ENCODE results near the gene PCSK6.

Gene PCSK6

GRCh38 chr15:101322854-101323477 is 166.5 kb downstream of the PCSK6 start:
- no peak for DNase-seq

GRCh38 chr15:101322016-101322695 is 167.4 kb downstream of the PCSK6 start:
- no peak for DNase-seq

- DNase-seq: peak; percentile 70 to 73
These were observed 168.9 kb downstream of the PCSK6 start for GRCh38 chr15:101320501-101321052.

- DNase-seq: no peak
These were observed 170.7 kb downstream of the PCSK6 start for GRCh38 chr15:101318839-101319238.

GRCh38 chr15:101318147-101318819 is 171.2 kb downstream of the PCSK6 start:
- no peak for DNase-seq

GRCh38 chr15:101317336-101317872 is 172.1 kb downstream of the PCSK6 start:
- DNase-seq: no peak

GRCh38 chr15:101316529-101316928 is 173.0 kb downstream of the PCSK6 start:
- no peak for DNase-seq

GRCh38 chr15:101315736-101316135 is 173.8 kb downstream of the PCSK6 start:
- no peak for DNase-seq

GRCh38 chr15:101314336-101315125 is 175.0 kb downstream of the PCSK6 start:
- no peak for DNase-seq

- DNase-seq: no peak
These were observed 176.3 kb downstream of the PCSK6 start for GRCh38 chr15:101313041-101313761.

- no peak for DNase-seq
These were observed 179.0 kb downstream of the PCSK6 start for GRCh38 chr15:101310508-101310907.

GRCh38 chr15:101310161-101310480 is 179.4 kb downstream of the PCSK6 start:
- no peak for DNase-seq

- no peak for DNase-seq
These were observed 179.9 kb downstream of the PCSK6 start for GRCh38 chr15:101309436-101310160.

- no peak for DNase-seq
These were observed 180.7 kb downstream of the PCSK6 start for GRCh38 chr15:101308604-101309435.

GRCh38 chr15:101307897-101308603 is 181.5 kb downstream of the PCSK6 start:
- no peak for DNase-seq

- DNase-seq: no peak
These were observed 182.2 kb downstream of the PCSK6 start for GRCh38 chr15:101307048-101307896.

- DNase-seq: no peak
These were observed 183.0 kb downstream of the PCSK6 start for GRCh38 chr15:101306341-101307047.

GRCh38 chr15:101305820-101306255 is 183.7 kb downstream of the PCSK6 start:
- DNase-seq: no peak
